K562 (cell line): ENCODE results near the gene CNGA4. TPM values are rescaled to one million over a fixed set of nuclear protein-coding genes. Genes with fewer than 3 reads are reported as not detected.

Source experiments
- ADNP ChIP-seq: fragments of 200-800 bp; sonication (Bioruptor generic); IDR thresholded peaks from 2 replicates; pipeline ENCODE4 v1.6.1; 2016; ENCODE audit warnings: missing genetic modification characterization, missing compliant biosample characterization
- ARNT ChIP-seq, 2 experiments: fragments of 450-650 bp; IDR thresholded peaks; 2 replicates each; pipeline ENCODE4 v1.6.1; 2016; ENCODE audit warnings: mild to moderate bottlenecking in 1 of 2
- BHLHE40 ChIP-seq: IDR thresholded peaks from 2 replicates; pipeline ENCODE4 v1.6.1; 2011; ENCODE audit warnings: low read length, improper control_type of control experiment
- CLOCK ChIP-seq: fragments of 250-450 bp; sonication (Bioruptor Pico); IDR thresholded peaks from 2 replicates; pipeline ENCODE4 v1.4.0; 2020; ENCODE audit warnings: mild to moderate bottlenecking, moderate library complexity, borderline replicate concordance
- DNMT1 ChIP-seq: fragments of 450-650 bp; IDR thresholded peaks from 2 replicates; pipeline ENCODE4 v1.6.1; 2016; ENCODE audit warnings: antibody characterized with exemption, mild to moderate bottlenecking
- ELF4 ChIP-seq: fragments of 450-650 bp; formaldehyde crosslinking; IDR thresholded peaks from 2 replicates; pipeline ENCODE4 v1.4.0; 2022; ENCODE audit warnings: missing genetic modification characterization
- EWSR1 ChIP-seq: fragments of 450-650 bp; IDR thresholded peaks from 2 replicates; pipeline ENCODE4 v1.6.1; 2018; ENCODE audit warnings: borderline replicate concordance, mild to moderate bottlenecking, low read depth, moderate library complexity; ENCODE audit not compliant: partially characterized antibody
- FOXM1 ChIP-seq, 2 experiments: fragments of 450-650 bp in 1 of 2; sonication (generic) in 1 of 2; formaldehyde crosslinking in 1 of 2; IDR thresholded peaks; 2 replicates each; pipeline versions ENCODE4 v1.6.1 to v1.9.0; 2017 to 2022; ENCODE audit warnings: low read depth in 2 of 2, mild to moderate bottlenecking in 2 of 2, missing genetic modification reagents in 1 of 2, moderate library complexity in 1 of 2
- GTF2F1 ChIP-seq: IDR thresholded peaks from 2 replicates; pipeline ENCODE4 v1.6.1; 2011; ENCODE audit warnings: low read depth, low read length, improper control_type of control experiment
- HDAC1 ChIP-seq, 2 experiments: fragments of 450-650 bp; IDR thresholded peaks; 2 replicates each; pipeline ENCODE4 v1.6.1; 2016 to 2017; ENCODE audit warnings: inconsistent platforms in 1 of 2, mild to moderate bottlenecking in 1 of 2, moderate library complexity in 1 of 2
- IFI16 ChIP-seq: fragments of 250-450 bp; sonication (Bioruptor Pico); IDR thresholded peaks from 2 replicates; pipeline ENCODE4 v2.1.2; 2022; ENCODE audit warnings: mild to moderate bottlenecking, inconsistent platforms
- LARP7 ChIP-seq: fragments of 450-650 bp; IDR thresholded peaks from 2 replicates; pipeline ENCODE4 v1.6.1; 2016
- MCM7 ChIP-seq, 2 experiments: fragments of 450-650 bp; IDR thresholded peaks; 2 replicates each; pipeline ENCODE4 v1.6.1; 2016 to 2018
- MEF2A ChIP-seq: IDR thresholded peaks from 2 replicates; pipeline ENCODE4 v1.6.1; 2011; ENCODE audit warnings: low read depth, mild to moderate bottlenecking, low read length, moderate library complexity; ENCODE audit not compliant: control insufficient read depth
- MIER1 ChIP-seq: fragments of 450-650 bp; IDR thresholded peaks from 2 replicates; pipeline ENCODE4 v1.6.1; 2016; ENCODE audit warnings: antibody characterized with exemption, mild to moderate bottlenecking, low read depth
- NCOA2 ChIP-seq, 2 experiments: fragments of 450-650 bp; IDR thresholded peaks; 2 replicates each; pipeline ENCODE4 v1.6.1; 2018; ENCODE audit warnings: mild to moderate bottlenecking in 2 of 2, moderate library complexity in 1 of 2; ENCODE audit not compliant: partially characterized antibody in 2 of 2
- NCOR1 ChIP-seq: fragments of 450-650 bp; IDR thresholded peaks from 2 replicates; pipeline ENCODE4 v1.6.1; 2016; ENCODE audit warnings: mild to moderate bottlenecking, moderate library complexity
- NFIC ChIP-seq: fragments of 450-650 bp; IDR thresholded peaks from 2 replicates; pipeline ENCODE4 v1.6.1; 2017; ENCODE audit warnings: mild to moderate bottlenecking, inconsistent platforms
- POLR2AphosphoS5 ChIP-seq: IDR thresholded peaks from 2 replicates; pipeline ENCODE4 v1.6.1; 2011; ENCODE audit warnings: mild to moderate bottlenecking, low read depth, low read length, moderate library complexity; ENCODE audit not compliant: control insufficient read depth, insufficient read depth
- PREB ChIP-seq: sonication (generic); formaldehyde crosslinking; IDR thresholded peaks from 2 replicates; pipeline ENCODE4 v1.8.1; 2023; ENCODE audit warnings: mild to moderate bottlenecking, missing genetic modification reagents
- RB1 ChIP-seq: fragments of 450-650 bp; IDR thresholded peaks from 2 replicates; pipeline ENCODE4 v1.6.1; 2017; ENCODE audit warnings: low read depth, mild to moderate bottlenecking
- RBM17 ChIP-seq: fragments of 200-400 bp; formaldehyde crosslinking; IDR thresholded peaks from 2 replicates; pipeline ENCODE4 v1.6.1; 2017; ENCODE audit warnings: low read depth, mild to moderate bottlenecking, low read length, borderline replicate concordance
- TCF7L2 ChIP-seq: fragments of 150-350 bp; IDR thresholded peaks from 2 replicates; pipeline ENCODE4 v1.6.1; 2016; ENCODE audit warnings: low read depth, mild to moderate bottlenecking, low read length, moderate library complexity
- U2AF1 ChIP-seq: fragments of 200-400 bp; formaldehyde crosslinking; optimal IDR thresholded peaks from 2 replicates; pipeline ENCODE3; 2017; ENCODE audit warnings: mild to moderate bottlenecking, low read depth, low read length, moderate library complexity
- ZKSCAN8 ChIP-seq: fragments of 200-800 bp; sonication (Bioruptor generic); IDR thresholded peaks from 2 replicates; pipeline ENCODE4 v1.6.1; 2016; ENCODE audit warnings: missing genetic modification characterization, missing compliant biosample characterization
- ZNF175 ChIP-seq: fragments of 200-800 bp; sonication (Bioruptor generic); IDR thresholded peaks from 2 replicates; pipeline ENCODE4 v1.6.1; 2016; ENCODE audit warnings: low read depth, mild to moderate bottlenecking, missing genetic modification characterization, missing compliant biosample characterization
- polyA plus RNA-seq, 8 experiments: library from polyadenylated mRNA; depleted of rRNA in 4 of 8; stranded (reverse) in 5 of 8; unstranded in 3 of 8; fragments of >200 nt; fragmentation: Nextera tagmentation in 2 of 8; fragmentation: Illumina TruSeq in 1 of 8; extraction: Ambion mirVana in 2 of 8; extraction: Trizol in 1 of 8; gene quantifications; 2 replicates each; pipeline versions ENCODE4 v1.2.1 to v1.2.3, GENCODE V29; 2011 to 2014; ENCODE audit warnings: inconsistent platforms in 1 of 8, missing spikeins in 1 of 8
- total RNA-seq, 7 experiments: library from RNA; depleted of rRNA in 6 of 7; stranded (reverse); fragments of >200 nt in 6 of 7; fragmentation: Illumina TruSeq in 2 of 7; extraction: Trizol in 2 of 7; gene quantifications; 2 replicates each; pipeline versions ENCODE4 v1.2.1 to v1.2.3, GENCODE V29; 2011 to 2021; ENCODE audit warnings: low replicate concordance in 1 of 7

Gene CNGA4
- total and polyA plus RNA-seq, 9 of the 15 experiments (the other 6 are each of a cell fraction or from before 2014, with no cell fraction given), result 0.04 to 0.09 (median 0.06) TPM; not detected in 6

GRCh38 chr11:6251990-6252473 is 13.1 kb downstream of the CNGA4 start (continued):
- TF ChIP-seq RBM17, result no peak
- TF ChIP-seq IFI16 (CRISPR knock-in tag), result no peak
- TF ChIP-seq ZNF175, result 0 out of 2 replicates have a peak, but pooled peaks have one; percentile 43
- TF ChIP-seq BHLHE40, result peak; percentile 85
- TF ChIP-seq MCM7 (IDR thresholded peaks at IDR 0.05), result no peak
- TF ChIP-seq NFIC, result peak; percentile 27; the same call in 1 of the 2 replicates
- TF ChIP-seq ARNT (IDR thresholded peaks at IDR 0.05), result no peak
- TF ChIP-seq DNMT1, result no peak
- TF ChIP-seq NCOA2 (IDR thresholded peaks at IDR 0.05; ENCODE audit: partially characterized antibody in 2 of 2), result no peak
- TF ChIP-seq EWSR1, result no peak
- TF ChIP-seq ADNP (tag), result no peak
- TF ChIP-seq LARP7, result no peak
- TF ChIP-seq TCF7L2, result no peak
- TF ChIP-seq MEF2A, result no peak
- no peak for TF ChIP-seq HDAC1 (IDR thresholded peaks at IDR 0.05)
- TF ChIP-seq RB1, result no peak
- TF ChIP-seq U2AF1, result no peak
- no peak for TF ChIP-seq FOXM1 (IDR thresholded peaks at IDR 0.05; ENCODE audit: low read depth)
- no peak for TF ChIP-seq FOXM1 (CRISPR knock-in tag; IDR thresholded peaks at IDR 0.05; ENCODE audit: low read depth)
- TF ChIP-seq ZKSCAN8, result 0 out of 2 replicates have a peak, but pooled peaks have one; percentile 25
- no peak for TF ChIP-seq CLOCK (CRISPR knock-in tag)
- peak; percentile 45; the same call in 1 of the 2 replicates for TF ChIP-seq NCOR1
- no peak for TF ChIP-seq MIER1
- 0 out of 2 replicates have a peak, but pooled peaks have one; percentile 38 for TF ChIP-seq POLR2AphosphoS5
- no peak for TF ChIP-seq ELF4 (CRISPR knock-in tag)
- TF ChIP-seq PREB, result no peak
- TF ChIP-seq GTF2F1, result no peak
